GM12865 (cell line): ENCODE data around the gene ABCD1.

Experiments
- DNase-seq: peaks from one replicate; pipeline ENCODE4 v3.0.0; 2010; ENCODE audit warnings: low read depth
- H3K4me3 ChIP-seq: 2 replicates; pipeline ENCODE4 v1.5.1; 2011; ENCODE audit warnings: mild to moderate bottlenecking, low read depth, low read length, control low read depth
- TF ChIP-seq, protein P1 (sequence below): IDR thresholded peaks from 2 replicates; pipeline ENCODE4 v1.5.1; 2011; ENCODE audit warnings: low read length, control low read depth, low read depth, inconsistent platforms; ENCODE audit not compliant: insufficient read depth; ENCODE audit errors: missing control alignments

Gene ABCD1

DNA sequence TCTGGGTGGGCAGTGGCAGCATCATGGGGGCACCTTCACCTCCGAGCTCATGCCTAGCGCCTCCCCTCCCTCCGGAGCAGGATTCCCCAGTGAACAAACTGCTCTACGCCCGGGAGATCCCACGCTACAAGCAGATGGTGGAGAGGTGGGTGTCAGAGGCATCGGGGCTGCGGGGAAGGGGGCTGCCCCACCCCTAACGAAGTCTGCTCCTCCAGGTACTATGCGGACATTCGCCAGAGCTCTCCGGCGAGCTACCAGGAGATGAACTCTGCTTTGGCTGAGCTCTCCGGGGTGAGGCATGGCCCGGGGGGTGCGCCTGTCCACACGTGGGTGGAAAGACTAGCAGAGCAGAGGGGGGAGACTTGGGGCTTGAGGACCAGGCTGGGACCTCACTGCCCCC is 53.5 kb downstream of the ABCD1 start:
- DNase-seq = no peak
- H3K4me3 ChIP-seq = no peak overlapping the region

DNA sequence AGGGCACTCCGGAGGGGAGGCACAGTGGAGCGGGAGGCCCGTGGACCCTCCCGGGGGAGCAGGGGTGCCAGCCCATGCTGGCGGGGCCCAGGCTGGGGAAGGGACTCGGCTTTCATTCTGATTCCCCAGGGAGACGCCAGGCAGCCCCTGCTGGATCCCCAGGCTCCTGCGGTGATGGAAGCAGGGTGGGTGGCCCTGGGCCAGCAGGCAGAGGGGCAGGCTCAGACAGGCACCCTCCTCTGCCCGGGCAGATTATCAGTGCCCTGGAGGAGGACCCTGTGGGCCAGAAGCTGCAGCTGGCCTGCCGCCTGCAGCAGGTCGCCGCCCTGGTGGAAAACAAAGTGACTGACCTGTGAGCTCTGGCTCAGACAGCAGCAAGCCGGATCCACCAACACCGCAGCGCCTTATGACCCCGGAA is 54.0 kb downstream of the ABCD1 start:
- H3K4me3 ChIP-seq = no peak overlapping the region
- no peak for DNase-seq
- TF ChIP-seq, protein P1, sequence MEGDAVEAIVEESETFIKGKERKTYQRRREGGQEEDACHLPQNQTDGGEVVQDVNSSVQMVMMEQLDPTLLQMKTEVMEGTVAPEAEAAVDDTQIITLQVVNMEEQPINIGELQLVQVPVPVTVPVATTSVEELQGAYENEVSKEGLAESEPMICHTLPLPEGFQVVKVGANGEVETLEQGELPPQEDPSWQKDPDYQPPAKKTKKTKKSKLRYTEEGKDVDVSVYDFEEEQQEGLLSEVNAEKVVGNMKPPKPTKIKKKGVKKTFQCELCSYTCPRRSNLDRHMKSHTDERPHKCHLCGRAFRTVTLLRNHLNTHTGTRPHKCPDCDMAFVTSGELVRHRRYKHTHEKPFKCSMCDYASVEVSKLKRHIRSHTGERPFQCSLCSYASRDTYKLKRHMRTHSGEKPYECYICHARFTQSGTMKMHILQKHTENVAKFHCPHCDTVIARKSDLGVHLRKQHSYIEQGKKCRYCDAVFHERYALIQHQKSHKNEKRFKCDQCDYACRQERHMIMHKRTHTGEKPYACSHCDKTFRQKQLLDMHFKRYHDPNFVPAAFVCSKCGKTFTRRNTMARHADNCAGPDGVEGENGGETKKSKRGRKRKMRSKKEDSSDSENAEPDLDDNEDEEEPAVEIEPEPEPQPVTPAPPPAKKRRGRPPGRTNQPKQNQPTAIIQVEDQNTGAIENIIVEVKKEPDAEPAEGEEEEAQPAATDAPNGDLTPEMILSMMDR = peak; percentile 1

More for the DNA sequence above, 53.5 kb downstream of the ABCD1 start:
- TF ChIP-seq, protein P1 = no peak

DNA sequence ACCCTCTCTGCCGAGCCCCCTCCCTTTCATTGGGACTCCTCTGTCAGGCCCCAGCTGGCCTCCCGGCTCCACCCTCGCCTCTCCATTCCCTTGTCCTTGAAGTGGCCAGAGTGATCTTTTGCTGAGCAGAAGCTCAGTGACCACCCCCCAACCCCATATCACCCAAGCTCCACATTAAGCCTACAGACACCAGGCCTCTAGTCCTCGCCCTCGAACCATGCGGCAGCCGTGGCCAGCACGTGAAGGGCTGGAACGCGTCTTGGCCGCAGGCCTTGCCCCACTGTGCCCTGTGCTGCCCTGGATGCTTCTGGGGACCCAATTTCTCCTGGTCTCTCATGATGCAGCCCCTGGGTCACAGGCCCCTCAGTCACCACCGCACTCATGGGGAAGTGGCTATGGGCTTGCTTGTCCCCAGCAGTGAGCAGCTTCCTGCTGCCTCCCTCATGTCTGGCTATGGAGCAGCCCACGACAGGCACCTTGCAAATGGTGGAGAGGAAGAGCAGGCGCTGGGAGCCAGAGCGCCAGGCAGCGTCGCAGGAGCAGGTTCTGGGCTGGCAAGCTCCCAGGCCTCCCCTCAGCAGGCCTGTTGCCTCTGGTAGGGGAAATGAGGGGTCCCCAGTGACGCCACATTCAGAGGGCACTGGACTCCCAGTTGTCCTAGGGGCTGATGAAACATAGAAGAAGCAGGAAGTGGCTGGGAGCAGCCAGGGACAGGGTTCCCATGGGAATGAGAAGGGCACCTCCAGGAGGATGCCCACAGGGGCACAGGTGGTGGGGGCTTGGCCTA is 55.4 kb downstream of the ABCD1 start:
- TF ChIP-seq, protein P1 = no peak
- DNase-seq = no peak
- no peak overlapping the region for H3K4me3 ChIP-seq

DNA sequence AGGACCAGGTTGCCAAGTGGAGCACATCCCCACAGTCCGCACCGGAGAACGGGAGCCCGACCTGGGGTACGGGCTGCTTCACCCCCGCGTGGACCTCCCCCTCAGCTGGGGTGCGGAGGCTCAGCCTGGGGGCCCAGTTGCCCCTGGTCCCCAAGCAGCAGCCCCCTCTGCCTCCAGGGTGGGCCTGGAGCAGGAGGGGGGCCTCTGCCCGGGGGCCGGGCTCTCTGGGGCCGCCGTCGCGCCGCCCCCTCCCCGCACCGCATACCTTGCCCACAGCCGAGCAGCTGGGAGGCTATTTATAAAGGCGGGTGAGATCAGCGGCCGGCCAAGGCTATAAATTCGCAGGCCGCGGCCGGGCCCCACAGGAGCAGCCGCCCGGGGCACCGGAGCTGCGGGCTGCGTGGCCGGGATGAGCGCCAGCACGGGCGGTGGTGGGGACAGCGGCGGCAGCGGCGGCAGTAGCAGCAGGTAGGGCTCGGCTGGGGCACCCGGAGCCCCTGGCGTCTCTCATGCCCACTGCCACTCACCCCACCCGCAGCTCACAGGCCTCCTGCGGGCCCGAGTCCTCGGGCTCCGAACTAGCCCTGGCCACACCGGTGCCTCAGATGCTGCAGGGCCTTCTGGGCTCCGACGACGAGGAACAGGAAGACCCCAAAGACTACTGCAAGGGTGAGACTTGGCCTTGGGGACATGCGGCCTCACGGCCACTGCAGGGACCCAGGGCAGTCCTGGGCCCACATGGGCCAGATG is 56.2 kb downstream of the ABCD1 start, which contains the start of gene SRPK3:
Gene SRPK3 (plus strand): TSS at position 364 of the 750 bp plus-strand sequence. CDS start 46 bp downstream, at position 410.
- TF ChIP-seq, protein P1 = no peak
- DNase-seq = no peak
- H3K4me3 ChIP-seq = no peak within 1 kb of the TSS

DNA sequence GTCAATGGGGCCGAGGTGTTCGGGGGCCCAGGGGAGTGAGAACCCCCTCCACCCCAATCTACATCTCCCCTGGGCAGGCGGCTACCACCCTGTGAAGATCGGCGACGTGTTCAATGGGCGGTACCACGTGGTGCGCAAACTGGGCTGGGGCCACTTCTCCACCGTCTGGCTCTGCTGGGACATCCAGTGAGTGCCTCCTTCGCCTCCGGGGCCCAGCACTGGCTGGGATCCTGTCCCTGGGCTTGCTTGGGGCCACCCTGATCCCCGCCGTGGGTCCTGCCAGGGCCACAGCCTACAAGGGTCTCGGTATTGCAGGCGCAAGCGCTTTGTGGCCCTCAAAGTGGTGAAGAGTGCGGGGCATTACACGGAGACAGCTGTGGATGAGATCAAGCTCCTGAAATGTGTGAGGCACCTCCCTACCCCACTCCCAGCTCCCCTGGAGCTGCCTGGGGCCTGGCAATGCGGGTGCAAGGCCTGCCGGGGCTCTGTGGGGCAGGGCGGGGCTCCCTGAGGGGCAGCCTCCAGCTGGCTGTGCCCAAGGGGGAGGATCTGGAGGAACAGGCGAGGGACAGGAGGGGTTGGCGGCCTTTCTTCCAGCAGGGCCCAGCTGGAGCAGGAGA is 56.9 kb downstream of the ABCD1 start:
- DNase-seq = no peak
- TF ChIP-seq, protein P1 = no peak
- H3K4me3 ChIP-seq = no peak overlapping the region

DNA sequence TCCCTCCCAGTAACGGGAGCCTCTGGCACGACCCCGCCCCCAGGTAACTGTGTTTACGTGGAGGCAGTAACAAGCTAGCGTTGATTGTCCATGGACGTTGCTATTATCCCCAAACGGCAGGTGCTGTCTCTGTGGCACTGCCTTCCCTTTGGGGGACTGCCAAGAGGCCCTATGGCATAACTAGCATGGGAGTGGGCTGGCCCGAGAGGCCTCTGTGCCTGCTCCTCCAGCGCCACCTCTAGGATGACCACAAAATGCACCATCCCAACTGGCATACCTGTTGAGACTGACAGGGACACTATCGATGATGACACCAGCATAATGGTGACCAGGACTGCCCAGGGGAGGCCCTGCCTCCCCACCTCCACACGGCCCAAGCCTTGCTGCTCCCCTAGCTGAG is 57.7 kb downstream of the ABCD1 start:
- DNase-seq = no peak
- TF ChIP-seq, protein P1 = no peak
- H3K4me3 ChIP-seq = no peak overlapping the region
